SK-N-SH (cell line): ENCODE results near the gene GPR6. TPM values are rescaled to one million over a fixed set of nuclear protein-coding genes. Genes with fewer than 3 reads are reported as not detected.

Source experiments
- CTCF ChIA-PET: fragments of 300-600, 350-600 bp; formaldehyde crosslinking; extraction: SDS; loops from one replicate; lab custom pipeline; 2021; lab: Yijun Ruan, JAX
- POLR2A ChIA-PET: fragments of 350-600 bp; sonication (Branson Sonifier 250); formaldehyde crosslinking; extraction: SDS; loops from one replicate; lab custom pipeline; 2020; ENCODE audit warnings: antibody characterized with exemption, inconsistent platforms; lab: Yijun Ruan, JAX
- DNase-seq: peaks from one replicate; pipeline ENCODE4 v3.0.0; 2012
- H2AFZ ChIP-seq: fragments of 200-600 bp; sonication (generic); 2 replicates; pipeline ENCODE4 v1.8.1; 2016; ENCODE audit warnings: antibody characterized with exemption, mild to moderate bottlenecking, low read depth
- H3F3A ChIP-seq: fragments of 200-600 bp; sonication (generic); replicated peaks from 2 replicates; pipeline ENCODE3; 2016; ENCODE audit warnings: antibody characterized with exemption, mild to moderate bottlenecking; ENCODE audit not compliant: insufficient read depth
- H3K27ac ChIP-seq, 2 experiments: fragments of 200-500 bp in 1 of 2; fragments of 200-600 bp in 1 of 2; sonication (Bioruptor generic) in 1 of 2; sonication (generic), shearing (Covaris generic) in 1 of 2; 2 replicates each; pipeline versions ENCODE4 v1.5.1 to v1.6.1; 2014 to 2016; ENCODE audit warnings: low read depth in 2 of 2, inconsistent platforms in 1 of 2, low read length in 1 of 2, mild to moderate bottlenecking in 1 of 2, mixed read lengths in 1 of 2
- H3K27me3 ChIP-seq: fragments of 200-600 bp; sonication (generic), shearing (Covaris generic); 2 replicates; pipeline ENCODE4 v1.6.1; 2016; ENCODE audit warnings: mixed run types; ENCODE audit not compliant: insufficient read depth
- H3K36me3 ChIP-seq, 2 experiments: fragments of 200-500 bp in 1 of 2; fragments of 200-600 bp in 1 of 2; sonication (Bioruptor generic) in 1 of 2; sonication (generic) in 1 of 2; replicated peaks in 1 of 2; 2 replicates each; pipeline versions ENCODE3 to v1.5.1; 2014 to 2016; ENCODE audit warnings: low read length in 1 of 2, mild to moderate bottlenecking in 1 of 2; ENCODE audit not compliant: insufficient read depth in 2 of 2, control insufficient read depth in 1 of 2
- H3K4me1 ChIP-seq, 2 experiments: fragments of 200-500 bp in 1 of 2; fragments of 200-600 bp in 1 of 2; sonication (Bioruptor generic) in 1 of 2; sonication (generic), shearing (Covaris generic) in 1 of 2; 2 replicates each; pipeline versions ENCODE4 v1.5.1 to v1.6.1; 2014 to 2016; ENCODE audit warnings: low read depth in 1 of 2, low read length in 1 of 2, mixed run types in 1 of 2; ENCODE audit not compliant: insufficient read depth in 2 of 2, control insufficient read depth in 1 of 2
- H3K4me2 ChIP-seq: fragments of 200-600 bp; sonication (generic), shearing (Covaris generic); 2 replicates; pipeline ENCODE4 v1.6.1; 2017; ENCODE audit warnings: mixed run types
- H3K4me3 ChIP-seq, 2 experiments: fragments of 200-500 bp in 1 of 2; fragments of 200-600 bp in 1 of 2; sonication (Bioruptor generic) in 1 of 2; sonication (generic), shearing (Covaris generic) in 1 of 2; 2 replicates each; pipeline versions ENCODE4 v1.5.1 to v1.8.1; 2014 to 2016; ENCODE audit warnings: low read depth in 2 of 2, inconsistent platforms in 1 of 2, low read length in 1 of 2, mild to moderate bottlenecking in 1 of 2, mixed read lengths in 1 of 2, moderate library complexity in 1 of 2
- H3K79me2 ChIP-seq: fragments of 200-600 bp; sonication (generic); 2 replicates; pipeline ENCODE4 v1.8.1; 2017; ENCODE audit warnings: mild to moderate bottlenecking; ENCODE audit not compliant: insufficient read depth
- H3K9ac ChIP-seq: fragments of 200-600 bp; sonication (generic); 2 replicates; pipeline ENCODE4 v1.6.1; 2017; ENCODE audit warnings: mixed run types
- H3K9me2 ChIP-seq: fragments of 200-600 bp; sonication (generic); 2 replicates; pipeline ENCODE4 v1.6.1; 2017; ENCODE audit warnings: mixed run types
- H3K9me3 ChIP-seq: fragments of 200-600 bp; sonication (generic); 2 replicates; pipeline ENCODE4 v1.6.1; 2017; ENCODE audit warnings: mixed run types, mild to moderate bottlenecking, moderate library complexity
- H4K20me1 ChIP-seq: fragments of 200-600 bp; sonication (generic); 2 replicates; pipeline ENCODE4 v1.6.1; 2017; ENCODE audit warnings: mild to moderate bottlenecking, mixed run types; ENCODE audit not compliant: insufficient read depth
- CHD2 ChIP-seq: fragments of 150-350 bp; IDR thresholded peaks from 2 replicates; pipeline ENCODE4 v1.6.1; 2018; ENCODE audit warnings: low read length; ENCODE audit not compliant: partially characterized antibody
- CTCF ChIP-seq: fragments of 200-600 bp; sonication (generic); IDR thresholded peaks from 2 replicates; pipeline ENCODE4 v1.6.1; 2017; ENCODE audit warnings: antibody characterized with exemption, mild to moderate bottlenecking, moderate library complexity
- EP300 ChIP-seq, 2 experiments: IDR thresholded peaks; 2 replicates each; pipeline versions ENCODE4 v1.4.0 to v1.6.1; 2012; ENCODE audit warnings: borderline replicate concordance in 1 of 2, low read depth in 1 of 2, low read length in 1 of 2
- FOXJ3 ChIP-seq: sonication (generic); formaldehyde crosslinking; IDR thresholded peaks from 2 replicates; pipeline ENCODE4 v1.5.1; 2020; ENCODE audit warnings: mild to moderate bottlenecking, missing genetic modification reagents
- FOXM1 ChIP-seq: IDR thresholded peaks from 2 replicates; pipeline ENCODE4 v1.4.0; 2012; ENCODE audit warnings: low read depth, mild to moderate bottlenecking
- GABPA ChIP-seq: IDR thresholded peaks from 2 replicates; pipeline ENCODE4 v1.4.0; 2012; ENCODE audit warnings: low read depth, mild to moderate bottlenecking
- IRF3 ChIP-seq: fragments of 150-350 bp; IDR thresholded peaks from 2 replicates; pipeline ENCODE4 v1.6.1; 2016; ENCODE audit warnings: mild to moderate bottlenecking, low read depth, low read length
- MAX ChIP-seq: IDR thresholded peaks from 2 replicates; pipeline ENCODE4 v1.4.0; 2012; ENCODE audit warnings: low read depth
- MXI1 ChIP-seq: IDR thresholded peaks from 2 replicates; pipeline ENCODE4 v1.6.1; 2012; ENCODE audit warnings: mild to moderate bottlenecking, low read depth, low read length, improper control_type of control experiment
- RCOR1 ChIP-seq: fragments of 150-350 bp; IDR thresholded peaks from 2 replicates; pipeline ENCODE4 v1.6.1; 2017; ENCODE audit warnings: antibody characterized with exemption, low read length
- RFX5 ChIP-seq: IDR thresholded peaks from 2 replicates; pipeline ENCODE4 v1.6.1; 2012; ENCODE audit warnings: mild to moderate bottlenecking, improper control_type of control experiment, low read length
- RXRA ChIP-seq: IDR thresholded peaks from 2 replicates; pipeline ENCODE4 v1.4.0; 2012; ENCODE audit warnings: low read depth, mild to moderate bottlenecking, borderline replicate concordance
- SIN3A ChIP-seq: IDR thresholded peaks from 2 replicates; pipeline ENCODE4 v1.6.1; 2012; ENCODE audit warnings: low read depth, mild to moderate bottlenecking, low read length, moderate library complexity, borderline replicate concordance
- SMC3 ChIP-seq: IDR thresholded peaks from 2 replicates; pipeline ENCODE4 v1.6.1; 2012; ENCODE audit warnings: low read depth, low read length, improper control_type of control experiment
- TEAD4 ChIP-seq: IDR thresholded peaks from 2 replicates; pipeline ENCODE4 v1.4.0; 2012; ENCODE audit warnings: mild to moderate bottlenecking, borderline replicate concordance; ENCODE audit not compliant: insufficient read depth
- USF1 ChIP-seq: IDR thresholded peaks from 2 replicates; pipeline ENCODE4 v1.4.0; 2012; ENCODE audit warnings: low read depth, borderline replicate concordance
- USF2 ChIP-seq: fragments of 150-350 bp; IDR thresholded peaks from 2 replicates; pipeline ENCODE4 v1.6.1; 2017; ENCODE audit warnings: antibody characterized with exemption, low read length, low read depth, borderline replicate concordance
- YY1 ChIP-seq: IDR thresholded peaks from 2 replicates; pipeline ENCODE4 v1.4.0; 2012; ENCODE audit warnings: low read depth, mild to moderate bottlenecking
- ZBTB33 ChIP-seq: IDR thresholded peaks from 2 replicates; pipeline ENCODE4 v1.4.0; 2012; ENCODE audit warnings: low read depth, borderline replicate concordance
- WGBS: methylation state at CpG from one replicate; pipeline ENCODE4 v1.1.6; 2017; ENCODE audit warnings: low lambda C conversion rate; 5-methylcytosine and 5-hydroxymethylcytosine counted together
- polyA plus RNA-seq, 3 experiments: library from polyadenylated mRNA; depleted of rRNA; stranded (reverse); fragments of >200 nt; gene quantifications; 2 replicates each; pipeline ENCODE4 v1.2.3, GENCODE V29; 2012

Gene GPR6
- polyA plus RNA-seq, 1 of the 3 experiments (the other 2 are of a cell fraction): not detected

DNA sequence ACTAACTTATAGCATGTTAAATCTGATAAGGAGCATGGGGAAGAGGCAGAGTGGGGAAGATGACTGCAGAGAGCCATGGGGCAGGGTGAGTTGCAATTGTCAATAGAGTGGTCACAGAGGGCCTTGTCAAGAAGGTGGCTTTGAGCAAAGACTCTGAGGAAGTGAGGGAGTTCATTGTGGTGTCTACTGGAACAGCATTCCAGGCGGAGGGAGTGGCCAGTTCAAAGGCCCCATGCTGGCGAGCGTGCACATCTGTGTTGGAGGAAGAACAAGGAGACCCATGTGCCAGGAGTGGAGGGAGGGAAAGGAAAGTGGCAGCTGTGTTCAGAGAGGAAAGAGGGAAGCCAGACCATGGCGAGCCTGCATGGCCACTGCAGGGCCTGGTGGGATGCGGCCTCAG, 15.8 kb upstream of the GPR6 start:
- Histone ChIP-seq H3K9me3 (no peaks in the 10 kb centered on the region), H3K9ac (no peak overlapping the region), H3K4me1 (peaks cover 0 to 4% of the 10 kb centered on the region in 2 experiments; a peak in 1 of 4 replicates), H2AFZ (no peak overlapping the region), H3F3A (no peaks in the 10 kb centered on the region), H4K20me1 (no peaks in the 10 kb centered on the region), H3K27ac (no peak overlapping the region), H3K36me3 (no peaks in the 10 kb centered on the region), H3K4me2 (no peak overlapping the region), H3K27me3 (no peaks in the 10 kb centered on the region), H3K79me2 (no peaks in the 10 kb centered on the region), H3K9me2 (no peaks in the 10 kb centered on the region), H3K4me3 (no peak overlapping the region)
- WGBS: 54% methylated on average over 5 of the region's 5 CpGs
- POLR2A ChIA-PET: no interaction called here
- CTCF ChIA-PET: interaction anchor here (1.1 kb wide), 1 partner anchor 78 kb away, joined by 3 read pairs; no protein-coding TSS in a partner anchor
- no peak for DNase-seq
- TF ChIP-seq RFX5 (no peak), EP300 (IDR thresholded peaks at IDR 0.05; ENCODE audit: borderline replicate concordance in 1 of 2, low read depth in 1 of 2, low read length in 1 of 2) (no peak), SIN3A (no peak), IRF3 (no peak), FOXM1 (no peak), ZBTB33 (no peak), GABPA (no peak), YY1 (no peak), USF1 (no peak), USF2 (no peak), MAX (no peak), CTCF (no peak), TEAD4 (no peak), MXI1 (no peak), FOXJ3 (no peak), RCOR1 (no peak), CHD2 (no peak), SMC3 (no peak), RXRA (no peak)
